ENCODE results near the gene VASP. TPM values are rescaled to one million over a fixed set of nuclear protein-coding genes. Genes with fewer than 3 reads are reported as not detected.

Gene VASP
- polyA plus RNA-seq, 1 donor from 2014 or later = 6.1 TPM

- Histone ChIP-seq H2AFZ (ENCODE audit: low read depth, low read length) (no peak overlapping the region), H3K79me2 (replicated peaks; ENCODE audit: insufficient read depth, low read length) (no peaks in the 10 kb centered on the region), H4K20me1 (ENCODE audit: insufficient read depth) (no peaks in the 10 kb centered on the region), H3K27ac (ENCODE audit: low read length) (no peak overlapping the region), H3K9me3 (ENCODE audit: low read length) (no peaks in the 10 kb centered on the region), H3F3A (ENCODE audit: insufficient read depth, low read length, poor library complexity, severe bottlenecking) (no peaks in the 10 kb centered on the region), H3K36me3 (ENCODE audit: insufficient read depth, low read length) (no peaks in the 10 kb centered on the region), H3K4me3 (ENCODE audit: low read length) (no peak overlapping the region), H3K9ac (ENCODE audit: low read length) (no peak overlapping the region), H3K9me2 (ENCODE audit: insufficient read depth, low read length) (no peaks in the 10 kb centered on the region), H3K4me2 (ENCODE audit: low read length) (no peak overlapping the region), H3K27me3 (ENCODE audit: insufficient read depth, low read depth, low read length) (no peaks in the 10 kb centered on the region)
- TF ChIP-seq SMC3 (conservative IDR thresholded peaks at IDR 0.05; ENCODE audit: poor library complexity) (no peak), CTCF (IDR thresholded peaks at IDR 0.05; ENCODE audit: poor library complexity, severe bottlenecking) (no peak), POLR2AphosphoS5 (IDR thresholded peaks at IDR 0.05) (no peak), REST (IDR thresholded peaks at IDR 0.05; ENCODE audit: borderline replicate concordance) (no peak)
Measured at GRCh38 chr19:45542234-45542668, 35.0 kb downstream of the VASP start.

- Histone ChIP-seq H3K9me2 (ENCODE audit: insufficient read depth, low read length) (no peaks in the 10 kb centered on the region), H3K9ac (ENCODE audit: low read length) (no peak overlapping the region), H3K9me3 (ENCODE audit: low read length) (no peaks in the 10 kb centered on the region), H3K79me2 (replicated peaks; ENCODE audit: insufficient read depth, low read length) (no peaks in the 10 kb centered on the region), H2AFZ (ENCODE audit: low read depth, low read length) (no peak overlapping the region), H4K20me1 (ENCODE audit: insufficient read depth) (no peaks in the 10 kb centered on the region), H3F3A (ENCODE audit: insufficient read depth, low read length, poor library complexity, severe bottlenecking) (no peaks in the 10 kb centered on the region), H3K4me2 (ENCODE audit: low read length) (no peak overlapping the region), H3K27me3 (ENCODE audit: insufficient read depth, low read depth, low read length) (no peaks in the 10 kb centered on the region), H3K4me3 (ENCODE audit: low read length) (no peak overlapping the region), H3K36me3 (ENCODE audit: insufficient read depth, low read length) (no peaks in the 10 kb centered on the region), H3K27ac (ENCODE audit: low read length) (no peak overlapping the region)
- TF ChIP-seq RAD21 (conservative IDR thresholded peaks at IDR 0.05) = no peak
- no peak for TF ChIP-seq SMC3 (conservative IDR thresholded peaks at IDR 0.05; ENCODE audit: poor library complexity)
- no peak for TF ChIP-seq EP300 (conservative IDR thresholded peaks at IDR 0.05; ENCODE audit: poor library complexity, severe bottlenecking)
- TF ChIP-seq MXI1 (conservative IDR thresholded peaks at IDR 0.05; ENCODE audit: poor library complexity, severe bottlenecking) = no peak
- no peak for TF ChIP-seq TAF1 (IDR thresholded peaks at IDR 0.05; ENCODE audit: low read depth)
- TF ChIP-seq CTCF (IDR thresholded peaks at IDR 0.05; ENCODE audit: poor library complexity, severe bottlenecking) = no peak
- TF ChIP-seq POLR2AphosphoS5 (IDR thresholded peaks at IDR 0.05) = no peak
- TF ChIP-seq EZH2 (IDR thresholded peaks at IDR 0.05; ENCODE audit: borderline replicate concordance, insufficient read depth, low read length, poor library complexity, severe bottlenecking) = no peak
- no peak for TF ChIP-seq REST (IDR thresholded peaks at IDR 0.05; ENCODE audit: borderline replicate concordance)
Measured at GRCh38 chr19:45547211-45547770, 40.0 kb downstream of the VASP start.
